BJ (cell line): ENCODE results near the gene SEMA4C. TPM values are rescaled to one million over a fixed set of nuclear protein-coding genes. Genes with fewer than 3 reads are reported as not detected.

ENCODE experiments used
- CTCF ChIA-PET: fragments of 350-600 bp; formaldehyde crosslinking; extraction: SDS; loops from one replicate; lab custom pipeline; 2021; ENCODE audit warnings: antibody characterized with exemption, inconsistent platforms; lab: Yijun Ruan, JAX
- POLR2A ChIA-PET: fragments of 300-600 bp; sonication (Branson Sonifier 250); formaldehyde crosslinking; extraction: SDS; loops from one replicate; lab custom pipeline; 2021; ENCODE audit warnings: antibody characterized with exemption; lab: Charles Lee
- DNase-seq: peaks from one replicate; pipeline ENCODE4 v3.0.0-alpha.2; 2011; ENCODE audit warnings: low read depth
- H3K27me3 ChIP-seq: 2 replicates; pipeline ENCODE4 v1.6.0; 2011; ENCODE audit warnings: low read length; ENCODE audit not compliant: control insufficient read depth, insufficient read depth
- H3K36me3 ChIP-seq: 2 replicates; pipeline ENCODE4 v1.5.1; 2011; ENCODE audit warnings: low read length; ENCODE audit not compliant: control insufficient read depth, insufficient read depth
- H3K4me3 ChIP-seq: 2 replicates; pipeline ENCODE4 v1.5.1; 2011; ENCODE audit warnings: low read depth, mild to moderate bottlenecking, control low read depth, low read length
- polyA plus RNA-seq: library from polyadenylated mRNA; depleted of rRNA; stranded (reverse); fragments of >200 nt; gene quantifications from 2 replicates; pipeline ENCODE4 v1.2.3, GENCODE V29; 2011
- TF ChIP-seq, protein P1 (sequence below): IDR thresholded peaks from 2 replicates; pipeline ENCODE4 v1.5.1; 2011; ENCODE audit warnings: low read depth, mild to moderate bottlenecking, control low read depth, inconsistent platforms, low read length, moderate library complexity; ENCODE audit not compliant: insufficient read depth

SEMA4C gene
- polyA plus RNA-seq, 1 experiment: 29.7 TPM

- no peaks in the 10 kb centered on the region for H3K36me3 ChIP-seq
- no peaks in the 10 kb centered on the region for H3K27me3 ChIP-seq
- ChIA-PET CTCF (interaction anchor here (1.0 to 2.3 kb wide), 2 partner anchors 40 to 130 kb away, joined by 3 to 6 read pairs; partner anchors contain the start of gene ANKRD39), POLR2A (no interaction called here)
- TF ChIP-seq, protein P1, sequence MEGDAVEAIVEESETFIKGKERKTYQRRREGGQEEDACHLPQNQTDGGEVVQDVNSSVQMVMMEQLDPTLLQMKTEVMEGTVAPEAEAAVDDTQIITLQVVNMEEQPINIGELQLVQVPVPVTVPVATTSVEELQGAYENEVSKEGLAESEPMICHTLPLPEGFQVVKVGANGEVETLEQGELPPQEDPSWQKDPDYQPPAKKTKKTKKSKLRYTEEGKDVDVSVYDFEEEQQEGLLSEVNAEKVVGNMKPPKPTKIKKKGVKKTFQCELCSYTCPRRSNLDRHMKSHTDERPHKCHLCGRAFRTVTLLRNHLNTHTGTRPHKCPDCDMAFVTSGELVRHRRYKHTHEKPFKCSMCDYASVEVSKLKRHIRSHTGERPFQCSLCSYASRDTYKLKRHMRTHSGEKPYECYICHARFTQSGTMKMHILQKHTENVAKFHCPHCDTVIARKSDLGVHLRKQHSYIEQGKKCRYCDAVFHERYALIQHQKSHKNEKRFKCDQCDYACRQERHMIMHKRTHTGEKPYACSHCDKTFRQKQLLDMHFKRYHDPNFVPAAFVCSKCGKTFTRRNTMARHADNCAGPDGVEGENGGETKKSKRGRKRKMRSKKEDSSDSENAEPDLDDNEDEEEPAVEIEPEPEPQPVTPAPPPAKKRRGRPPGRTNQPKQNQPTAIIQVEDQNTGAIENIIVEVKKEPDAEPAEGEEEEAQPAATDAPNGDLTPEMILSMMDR: no peak
- no peak overlapping the region for H3K4me3 ChIP-seq
- no peak for DNase-seq
These were observed 28.2 kb upstream of the SEMA4C start for GRCh38 chr2:96898135-96898505.

- ChIA-PET POLR2A (no interaction called here), CTCF (interaction anchor here (2.3 kb wide), 1 partner anchor 40 kb away, joined by 6 read pairs; the partner anchor contains the start of gene ANKRD39)
- Histone ChIP-seq H3K4me3 (no peak overlapping the region), H3K36me3 (no peaks in the 10 kb centered on the region), H3K27me3 (no peaks in the 10 kb centered on the region)
- TF ChIP-seq, protein P1: no peak
- no peak for DNase-seq
These were observed 27.7 kb upstream of the SEMA4C start for GRCh38 chr2:96897491-96898134.

- TF ChIP-seq, protein P1: no peak
- POLR2A ChIA-PET: no interaction called here
- H3K36me3 ChIP-seq: no peaks in the 10 kb centered on the region
- no peaks in the 10 kb centered on the region for H3K27me3 ChIP-seq
- H3K4me3 ChIP-seq: no peak overlapping the region
- CTCF ChIA-PET: no interaction called here
- no peak for DNase-seq
These were observed 26.1 kb upstream of the SEMA4C start for GRCh38 chr2:96895746-96896651.

GRCh38 chr2:96895032-96895745 is 25.3 kb upstream of the SEMA4C start:
- ChIA-PET POLR2A (no interaction called here), CTCF (interaction anchor here (0.7 kb wide), 1 partner anchor 27 kb away, joined by 3 read pairs; no protein-coding TSS in a partner anchor)
- TF ChIP-seq, protein P1: no peak
- no peak for DNase-seq
- H3K4me3 ChIP-seq: no peak overlapping the region
- no peaks in the 10 kb centered on the region for H3K36me3 ChIP-seq
- H3K27me3 ChIP-seq: no peaks in the 10 kb centered on the region

- no peaks in the 10 kb centered on the region for H3K27me3 ChIP-seq
- no peak overlapping the region for H3K4me3 ChIP-seq
- H3K36me3 ChIP-seq: no peaks in the 10 kb centered on the region
- ChIA-PET CTCF (no interaction called here), POLR2A (no interaction called here)
- TF ChIP-seq, protein P1: no peak
- no peak for DNase-seq
These were observed 24.3 kb upstream of the SEMA4C start for GRCh38 chr2:96894151-96894531.
